NCI-H146 (cell line): ENCODE results near the gene FOCAD.

ENCODE experiments used
- DNase-seq: peaks from one replicate; lab custom pipeline; 2025; lab: John Stamatoyannopoulos, UW

Gene FOCAD

DNA sequence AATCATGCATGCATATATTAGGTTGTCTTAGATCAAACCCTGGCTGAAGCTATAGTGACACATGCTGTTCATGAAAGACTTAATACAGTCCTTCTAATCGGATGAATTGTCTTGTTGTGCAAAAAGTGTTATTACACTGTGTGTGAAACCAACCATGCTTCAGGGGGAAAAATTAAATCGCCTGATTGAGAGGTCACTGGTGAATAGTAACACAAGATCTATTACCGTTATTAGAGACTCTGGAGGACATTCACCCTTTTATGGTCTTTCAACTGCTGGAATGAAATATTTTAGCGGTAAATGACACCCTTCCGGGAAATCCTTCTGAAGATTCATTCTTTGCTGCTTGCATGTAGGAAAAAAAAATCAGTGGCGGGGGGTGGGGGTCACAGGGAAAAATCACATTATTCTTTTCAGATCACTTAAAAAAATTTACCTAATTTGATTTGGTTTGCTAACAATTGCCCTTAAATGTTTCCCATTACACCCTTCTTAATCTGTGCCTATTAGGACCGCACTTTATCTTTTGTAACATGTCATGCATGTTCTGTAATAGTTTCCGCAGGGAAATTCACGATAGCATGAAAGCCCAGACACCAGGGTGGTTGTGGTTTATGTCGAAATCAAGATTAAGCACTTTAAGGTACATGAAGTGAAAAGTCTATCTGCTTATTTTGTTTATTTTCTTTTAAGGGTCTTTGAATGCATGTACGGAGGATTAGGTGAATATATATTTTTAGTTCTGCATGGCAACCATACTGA, 120.6 kb downstream of the FOCAD start:
- DNase-seq = no peak

DNA sequence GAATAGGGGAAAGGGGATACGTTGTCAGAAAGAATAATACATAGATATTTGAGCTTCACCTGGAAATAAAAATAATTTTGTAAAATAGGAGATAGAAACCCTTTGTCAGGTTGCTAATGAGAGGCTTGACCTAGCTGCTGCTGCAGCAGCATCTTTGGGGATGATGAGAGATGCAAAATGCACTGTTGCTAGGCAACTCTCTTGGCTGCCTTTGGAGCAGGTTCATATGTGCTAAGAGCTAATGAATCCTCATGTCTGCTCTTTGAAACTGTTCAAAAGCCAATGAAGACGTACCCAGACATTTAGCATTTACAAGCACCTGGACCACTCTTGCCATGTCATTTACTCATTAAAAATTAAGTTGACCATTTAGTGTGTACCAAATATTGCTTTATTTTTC, 121.7 kb downstream of the FOCAD start:
- no peak for DNase-seq

GRCh38 chr9:20808002-20808401, 123.9 kb downstream of the FOCAD start:
- no peak for DNase-seq

DNA sequence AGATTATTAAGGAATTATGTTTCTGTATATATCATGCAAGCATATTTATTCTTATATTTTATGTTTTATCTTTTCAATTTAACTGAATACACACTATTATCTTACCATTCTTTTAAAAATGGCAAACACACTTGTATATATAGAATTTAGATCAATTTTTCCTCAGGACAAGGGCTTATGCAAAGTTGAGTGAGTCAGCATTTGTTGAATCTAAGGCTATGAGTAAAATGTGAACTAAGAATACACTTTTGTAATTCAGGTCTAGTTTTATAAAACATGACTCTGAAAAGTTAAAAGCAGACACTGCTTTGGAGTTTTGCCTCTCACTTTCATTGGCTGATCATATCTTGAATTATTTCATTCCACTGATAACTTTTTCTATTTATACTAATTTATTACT, 127.8 kb downstream of the FOCAD start:
- DNase-seq = no peak

DNA sequence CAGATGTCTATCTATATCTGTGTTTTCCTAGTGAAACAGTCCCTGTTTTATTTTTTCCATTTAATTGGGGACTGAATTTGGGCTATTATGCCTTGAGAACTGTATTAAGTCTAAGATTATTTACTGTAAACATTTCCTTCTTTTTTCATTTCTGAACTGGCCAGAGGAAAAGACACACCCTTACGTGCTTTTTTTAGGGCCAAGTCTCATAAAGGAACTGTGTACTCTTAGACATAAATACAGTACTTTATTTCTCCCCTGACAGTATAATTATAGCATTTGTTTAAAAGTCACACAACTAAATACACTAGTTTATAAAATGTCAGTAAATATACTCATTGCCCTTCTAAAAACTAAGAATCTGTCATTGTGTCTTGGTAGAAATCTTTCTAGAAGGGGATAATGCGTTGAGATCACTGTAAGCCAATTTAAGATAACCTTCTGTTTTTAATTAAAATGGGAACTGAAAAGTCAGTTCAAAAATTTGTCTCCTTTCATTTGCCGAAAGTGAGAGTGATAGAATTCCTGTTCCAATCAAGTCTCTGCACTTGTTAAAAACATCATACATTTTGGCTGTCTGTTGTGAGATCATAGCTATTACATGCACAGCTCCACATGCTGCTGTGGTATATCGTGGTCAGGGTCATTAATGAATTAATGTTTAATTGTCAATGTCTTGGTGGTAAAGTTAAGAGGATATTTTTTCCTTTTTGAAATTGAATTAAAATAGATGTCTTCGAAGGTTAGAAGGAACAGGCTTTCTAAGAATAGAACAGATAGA, 132.1 kb downstream of the FOCAD start:
- DNase-seq = no peak

GRCh38 chr9:20823051-20823450, 139.0 kb downstream of the FOCAD start:
- no peak for DNase-seq

- DNase-seq = no peak
These were observed 147.0 kb downstream of the FOCAD start for GRCh38 chr9:20831028-20831427.

DNA sequence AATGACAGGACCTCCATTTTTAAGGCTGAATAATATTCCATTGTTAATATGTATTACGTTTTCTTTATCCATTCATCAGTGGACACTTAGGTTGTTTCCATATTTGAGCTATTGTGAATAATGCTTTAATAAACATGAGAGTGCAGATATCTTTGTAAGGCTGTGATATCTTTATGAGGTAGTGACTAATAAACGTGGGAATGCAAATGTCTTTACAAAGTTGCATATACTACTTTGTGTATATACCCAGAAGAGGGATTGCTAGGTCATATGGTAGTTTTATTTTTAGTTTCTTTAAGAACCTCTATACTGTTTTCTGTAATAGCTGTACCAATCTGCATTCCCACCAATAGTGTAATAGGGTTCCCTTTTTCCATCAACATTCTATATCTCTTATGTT, 148.7 kb downstream of the FOCAD start:
- no peak for DNase-seq

GRCh38 chr9:20835377-20836286, 151.6 kb downstream of the FOCAD start:
- DNase-seq = peak; percentile 20

DNA sequence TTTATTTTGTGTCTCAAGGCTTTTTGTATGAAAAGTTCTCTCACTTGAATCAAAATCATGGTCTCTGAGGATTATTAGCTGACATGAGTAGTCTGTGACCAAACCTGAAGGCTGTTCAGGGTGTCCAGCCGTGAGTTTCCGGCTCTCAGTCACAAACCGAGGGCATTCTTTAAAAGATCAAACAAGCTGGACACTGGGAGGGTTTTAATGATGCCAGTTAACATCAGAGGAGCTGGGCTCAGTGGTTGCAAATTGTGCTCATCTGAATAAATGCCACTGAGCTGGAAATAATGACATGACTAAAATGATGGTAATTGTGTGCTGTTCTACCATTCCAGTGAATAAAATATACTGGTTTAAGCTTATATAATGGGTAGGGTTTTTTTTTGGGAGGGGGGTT, 153.1 kb downstream of the FOCAD start:
- no peak for DNase-seq

GRCh38 chr9:20838218-20838617, 154.2 kb downstream of the FOCAD start:
- DNase-seq = no peak

GRCh38 chr9:20844916-20845315, 160.9 kb downstream of the FOCAD start:
- no peak for DNase-seq

DNA sequence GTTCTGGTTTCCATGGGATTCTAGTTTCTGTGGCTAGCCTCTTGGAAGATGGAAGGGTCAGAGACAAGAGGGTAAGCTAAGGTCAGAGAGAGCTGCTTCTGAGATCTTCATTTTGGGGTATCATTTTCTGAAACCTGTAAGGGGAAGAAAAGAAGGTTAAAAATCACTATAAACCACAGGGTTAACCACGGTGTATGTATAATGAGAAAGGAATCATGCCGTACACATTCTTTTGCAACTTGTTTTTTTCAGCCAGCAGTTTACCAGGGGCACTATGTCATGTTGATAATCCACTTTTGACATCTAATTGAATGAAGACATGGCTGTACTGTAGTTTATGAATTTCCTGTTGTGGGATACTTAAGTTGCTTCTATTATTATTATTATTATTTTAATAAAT, 164.4 kb downstream of the FOCAD start:
- no peak for DNase-seq

DNA sequence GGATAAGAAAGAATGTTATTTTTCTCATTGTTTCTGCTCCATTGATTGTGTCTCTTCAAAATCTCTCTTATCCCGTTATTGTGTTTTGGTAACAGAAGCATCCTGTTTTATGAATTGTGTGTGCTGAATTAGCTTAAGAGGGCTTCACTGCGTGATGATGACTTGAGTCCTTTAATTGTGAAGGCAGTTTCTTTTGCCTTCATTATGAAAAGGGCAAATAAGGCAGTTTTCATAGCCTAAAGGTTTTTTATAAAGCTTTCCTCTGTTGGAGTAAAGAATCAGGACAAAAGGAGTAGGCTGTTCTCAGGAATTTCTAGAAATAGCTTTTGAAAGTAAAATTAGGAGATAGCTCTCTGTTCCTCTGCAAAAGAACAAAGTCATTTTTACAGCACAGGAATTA, 169.8 kb downstream of the FOCAD start:
- DNase-seq = no peak

GRCh38 chr9:20854444-20854843, 170.4 kb downstream of the FOCAD start:
- DNase-seq = no peak

- no peak for DNase-seq
These were observed 179.9 kb downstream of the FOCAD start for GRCh38 chr9:20863945-20864344.

DNA sequence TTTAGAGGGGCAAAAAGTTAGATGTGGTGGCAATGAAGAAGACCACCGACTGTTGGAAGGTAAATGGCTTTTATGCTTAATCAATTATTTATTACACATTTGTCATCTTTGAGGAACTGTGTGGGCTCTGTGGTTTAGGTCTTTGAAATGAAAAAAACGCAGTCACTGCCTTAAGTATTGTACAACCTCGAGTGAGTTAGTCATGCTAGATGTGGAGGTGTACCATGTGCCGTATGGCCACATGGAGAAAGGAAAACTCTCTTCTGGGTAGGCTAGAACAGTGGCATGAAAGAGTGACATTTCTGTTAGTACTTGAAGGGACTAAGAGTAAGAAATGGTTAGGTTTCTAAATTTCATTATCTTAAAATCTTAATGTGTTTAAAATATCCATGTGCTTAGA, 181.3 kb downstream of the FOCAD start:
- no peak for DNase-seq

- no peak for DNase-seq
These were observed 186.1 kb downstream of the FOCAD start for GRCh38 chr9:20870115-20870514.

DNA sequence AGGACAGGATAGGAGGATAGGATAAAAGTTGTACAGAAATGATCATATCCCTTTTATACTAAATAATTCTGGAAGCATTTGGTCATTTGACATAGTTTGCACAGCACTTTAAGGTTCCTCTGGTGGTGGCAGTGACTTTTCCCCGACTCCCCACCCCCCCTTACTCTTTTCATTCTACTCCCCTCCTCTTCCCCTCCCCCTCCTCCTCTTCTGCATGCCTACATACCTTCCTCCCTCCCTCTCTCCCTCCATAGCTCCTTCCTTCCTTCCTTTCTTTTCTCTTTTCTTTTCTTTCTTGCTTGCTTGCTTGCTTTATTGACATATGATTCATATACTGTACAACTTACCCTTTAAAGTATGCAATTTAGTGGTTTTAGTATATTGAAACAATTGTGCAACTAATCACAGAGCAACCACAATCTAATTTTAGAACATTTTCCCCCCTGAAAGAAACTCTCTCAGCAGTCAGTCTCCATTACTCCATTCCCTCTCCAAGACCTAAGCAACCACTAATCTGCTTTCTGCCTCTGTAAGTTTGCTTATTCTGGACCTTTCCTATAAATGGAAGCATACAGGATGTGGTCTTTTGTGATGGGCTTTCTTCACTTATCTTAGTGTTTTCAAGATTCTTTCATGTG, 188.4 kb downstream of the FOCAD start:
- no peak for DNase-seq

DNA sequence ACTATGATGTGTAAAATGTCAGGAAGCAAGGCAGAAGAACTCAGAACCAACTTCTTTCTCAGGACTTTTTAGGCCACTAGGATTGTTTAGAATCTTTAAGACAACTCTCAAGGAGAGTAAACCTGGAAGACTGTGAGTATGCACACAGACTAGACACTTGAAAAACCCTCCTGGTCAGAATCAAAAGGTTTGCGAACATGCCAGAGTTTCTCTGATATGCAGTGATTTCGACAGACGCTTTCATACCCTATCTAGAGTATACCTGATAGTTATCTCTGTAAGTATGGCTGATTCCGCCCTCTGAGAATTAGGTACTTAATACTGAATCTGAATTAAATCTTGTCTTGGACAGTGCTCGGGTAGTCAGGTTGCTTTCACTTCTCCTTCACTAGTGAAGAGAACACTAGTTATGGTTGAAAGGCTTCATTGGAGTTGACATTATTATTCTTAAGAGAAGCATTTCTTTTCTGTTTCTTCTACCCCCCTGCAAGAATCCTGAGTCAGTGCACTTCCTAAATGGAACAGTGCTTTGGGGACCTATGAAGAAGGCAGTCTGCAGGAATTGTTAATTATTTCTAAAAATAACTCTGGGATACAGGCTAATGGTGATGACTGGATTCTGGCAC, 189.3 kb downstream of the FOCAD start:
- DNase-seq = no peak

DNA sequence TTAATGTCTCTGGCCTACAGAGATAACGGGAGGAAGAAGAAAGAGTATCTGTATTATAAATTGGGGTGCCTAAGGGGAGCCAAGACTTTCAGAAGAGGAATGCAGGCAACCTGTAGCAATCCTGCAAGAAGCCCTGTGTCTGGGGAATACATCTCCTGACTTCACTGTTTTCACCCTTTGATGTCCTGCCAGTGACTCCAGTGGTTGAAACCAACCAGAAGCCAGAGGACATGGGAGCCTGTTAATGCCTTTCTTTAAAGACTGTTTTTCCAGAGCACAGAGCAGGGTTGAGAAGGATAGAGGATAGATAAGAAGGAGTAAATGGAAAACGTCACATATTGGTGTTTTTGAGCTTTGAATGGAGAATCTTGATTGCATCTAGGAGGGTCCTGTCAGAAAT, 196.2 kb downstream of the FOCAD start:
- no peak for DNase-seq

GRCh38 chr9:20880675-20881074, 196.6 kb downstream of the FOCAD start:
- no peak for DNase-seq
